Pons (tissue), 1 donor: Measurements from ENCODE around the gene ZNF320.
"Not testable (repeated sequence)": the region's sequence is repeated elsewhere in the genome, so short reads cannot be mapped to it uniquely, and the experiment has no call there.

Experiments used
- DNase-seq: peaks from one replicate; pipeline ENCODE4 v3.0.0-alpha.2; 2016; ENCODE audit warnings: low spot score

Gene ZNF320

DNA sequence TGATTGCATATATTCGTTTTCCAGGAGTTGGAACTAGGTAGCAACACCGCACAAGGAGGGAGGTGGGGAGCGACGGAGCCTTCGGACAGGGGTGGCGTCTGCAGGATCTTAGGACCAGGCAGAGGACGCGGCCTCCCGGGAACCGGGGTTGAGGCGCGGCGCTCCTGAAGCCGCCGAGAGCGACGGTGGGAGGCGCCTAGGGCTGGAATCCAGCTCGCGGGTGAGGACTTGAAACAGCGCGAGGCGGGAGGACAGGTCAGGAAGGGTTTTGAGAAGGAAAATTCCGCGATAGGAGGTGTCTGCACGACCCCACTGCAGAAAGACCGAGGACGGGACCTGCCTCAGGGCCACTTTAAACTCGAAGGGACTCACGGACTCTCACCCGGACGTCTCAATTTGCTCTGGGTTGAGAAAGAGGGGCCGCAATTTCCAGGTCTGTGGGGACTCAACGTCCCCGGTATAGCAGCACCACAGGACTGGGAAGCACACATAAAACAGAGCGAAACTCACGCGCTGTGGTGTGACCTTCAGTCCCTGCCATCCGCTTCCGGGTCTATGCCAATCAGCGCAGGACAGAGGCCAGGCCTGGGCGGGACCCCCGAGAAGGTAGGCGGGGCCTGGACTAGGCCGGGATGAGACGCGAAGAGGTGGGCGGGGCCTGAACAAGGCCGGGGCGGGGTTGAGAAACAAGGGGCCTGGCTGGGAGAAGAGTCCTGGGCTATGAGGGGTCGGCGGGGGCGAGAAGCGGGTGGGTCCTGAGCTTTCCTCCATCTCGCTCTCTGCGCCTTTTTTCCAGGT lies at the start of gene ZNF320:
TSS of gene ZNF320 (minus strand) at position 498 of the 798 bp plus-strand sequence. CDS start 7,380 bp downstream, outside the sequence.
- peak; percentile 95 for DNase-seq

DNA sequence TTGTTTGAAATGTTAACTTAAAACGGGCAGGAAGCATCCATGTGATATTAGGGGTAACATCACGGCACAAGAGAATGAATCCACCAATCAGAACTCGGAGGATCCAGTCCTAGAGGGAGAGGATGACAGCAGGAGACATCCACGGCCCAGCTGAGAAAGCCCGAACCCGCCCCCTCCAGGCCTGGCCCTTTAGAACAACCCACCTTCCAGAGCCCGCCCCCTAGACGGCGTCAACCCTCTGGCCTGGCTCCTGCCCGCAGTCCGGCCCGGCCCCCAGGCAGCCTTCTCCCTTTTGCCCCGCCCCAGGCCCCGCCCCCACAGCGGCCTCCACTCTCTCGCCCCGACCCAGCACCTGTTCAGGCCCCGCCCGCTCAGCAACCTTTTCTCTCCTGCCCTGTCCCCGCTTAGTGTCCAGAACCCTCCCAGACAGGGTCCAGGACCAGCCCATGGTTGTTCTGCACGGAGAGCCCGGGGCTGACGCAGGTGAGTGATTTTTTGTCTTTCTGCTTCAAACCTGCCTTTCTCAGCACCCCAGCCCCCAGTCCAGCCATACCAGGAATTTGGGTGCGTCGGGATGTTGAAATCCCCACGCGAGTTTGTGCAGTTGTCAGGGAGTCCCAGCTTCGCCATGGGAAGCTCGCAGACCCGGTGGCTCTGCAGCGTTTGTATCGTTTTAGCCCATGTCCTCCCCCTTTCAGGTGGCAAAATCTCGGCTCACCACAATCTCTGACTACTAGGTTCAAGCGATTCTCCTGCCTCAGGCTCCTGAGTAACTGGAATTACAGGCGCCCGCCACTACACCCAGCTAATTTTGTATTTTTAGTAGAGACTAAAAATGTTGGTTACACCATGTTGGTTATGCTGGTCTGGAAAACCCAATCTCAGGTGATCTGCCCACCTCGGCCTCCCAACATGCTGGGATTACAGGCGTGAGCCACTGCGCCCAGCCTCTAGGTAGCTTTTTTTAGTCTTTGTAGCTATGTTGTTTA lies 49.2 kb upstream of the ZNF320 start:
- no peak for DNase-seq

DNA sequence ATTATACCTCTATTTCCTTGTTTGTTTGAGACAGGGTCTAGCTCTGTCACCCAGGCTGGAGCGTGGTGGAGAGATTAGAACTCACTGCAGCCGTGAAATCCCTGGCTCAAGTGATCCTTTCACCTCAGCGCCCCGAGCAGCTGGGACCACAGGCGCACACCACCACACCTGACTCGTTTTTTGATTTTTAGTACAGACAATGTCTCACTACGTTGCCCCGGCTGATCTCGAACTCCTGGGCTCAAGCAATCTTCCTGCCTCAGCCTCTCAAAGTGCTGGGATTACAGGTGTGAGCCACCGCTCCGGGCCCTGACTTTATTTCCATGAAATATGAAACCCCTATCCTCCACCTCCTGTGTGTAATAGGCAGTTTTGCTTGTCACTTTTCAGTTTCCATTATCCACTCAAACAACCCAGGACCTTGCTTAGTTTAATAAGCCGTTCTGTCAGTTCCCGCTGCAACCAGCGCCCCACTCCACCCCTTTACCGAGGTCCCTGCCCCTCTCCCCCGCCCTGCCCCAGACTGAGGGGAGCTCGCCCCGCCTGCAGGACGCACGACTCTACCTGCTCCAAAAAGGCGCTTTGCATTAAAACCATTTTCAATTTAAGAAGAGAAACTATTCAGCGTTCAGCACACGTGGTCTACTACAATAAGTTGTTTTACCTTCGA lies 48.4 kb upstream of the ZNF320 start:
- DNase-seq = no peak

DNA sequence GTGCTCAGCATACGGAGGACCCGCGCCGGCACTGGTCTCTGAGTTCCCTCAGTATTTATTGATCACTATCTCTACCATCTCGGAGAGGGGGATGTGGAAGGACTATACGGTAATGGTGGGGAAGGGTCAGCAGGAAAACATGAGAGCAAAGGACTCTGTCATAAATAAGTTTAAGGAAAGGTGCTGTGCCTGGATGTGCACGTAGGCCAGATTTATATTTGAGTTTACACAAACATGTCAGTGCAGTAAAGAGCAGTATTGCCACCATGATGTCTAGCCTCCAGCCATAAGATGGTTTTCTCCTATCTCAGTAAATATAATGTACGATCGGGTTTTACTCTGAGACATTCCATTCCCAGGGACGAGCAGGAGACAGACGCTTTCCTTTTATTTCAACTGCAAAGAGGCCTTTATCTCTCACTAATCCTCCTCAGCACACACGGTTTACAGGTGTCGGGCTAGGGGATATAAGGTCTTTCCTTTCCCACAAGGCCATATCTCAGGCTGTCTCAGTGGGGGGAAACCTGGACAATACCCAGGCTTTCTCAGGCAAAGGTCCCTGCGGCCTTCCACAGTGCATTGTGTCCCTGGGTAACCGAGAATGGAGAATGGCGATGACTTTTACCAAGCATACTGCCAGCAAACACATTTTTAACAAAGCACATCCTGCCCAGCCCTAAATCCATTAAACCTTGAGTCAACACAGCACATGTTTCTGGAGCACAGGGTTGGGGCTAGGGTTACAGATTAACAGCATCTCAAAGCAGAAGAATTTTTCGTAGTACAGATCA lies 47.5 kb upstream of the ZNF320 start:
- not testable (repeated sequence) for DNase-seq

DNA sequence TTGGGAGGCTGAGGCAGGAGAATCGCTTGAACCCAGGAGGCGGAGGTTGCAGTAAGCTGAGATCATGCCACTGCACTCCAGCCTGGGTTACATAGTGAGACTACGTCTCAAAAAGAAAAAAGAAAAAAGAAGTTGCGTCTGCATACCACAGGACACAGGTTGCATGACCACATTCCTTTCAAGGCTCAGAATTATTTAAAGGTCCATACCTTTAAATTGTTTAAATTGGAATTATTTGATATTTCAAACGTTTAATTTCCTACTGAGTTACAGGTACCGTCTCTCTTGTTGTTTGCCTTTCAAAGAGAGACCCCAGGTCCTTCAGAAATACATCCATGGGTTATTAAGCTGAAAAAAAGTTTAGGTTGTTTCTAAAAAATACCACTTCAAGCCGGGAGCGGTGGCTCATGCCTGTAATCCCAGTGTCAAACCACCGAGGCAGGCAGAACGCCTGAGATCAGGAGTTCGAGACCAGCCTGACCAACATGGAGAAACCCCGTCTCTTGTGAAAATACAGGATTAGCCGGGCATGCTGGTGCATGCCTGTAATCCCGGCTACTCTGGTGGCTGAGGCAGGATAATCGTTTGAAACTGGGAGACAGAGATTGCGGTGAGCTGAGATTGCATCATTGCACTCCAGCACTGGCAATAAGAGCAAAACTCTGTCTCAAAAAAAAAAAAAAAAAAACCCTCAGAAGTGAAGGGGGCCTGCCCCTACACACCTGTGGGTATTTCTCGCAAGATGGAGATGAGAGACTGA lies 46.6 kb upstream of the ZNF320 start:
- DNase-seq = no peak

GRCh38 chr19:52943134-52943883 lies 45.9 kb upstream of the ZNF320 start:
- no peak for DNase-seq

- peak; percentile 72 for DNase-seq
Measured at GRCh38 chr19:52942386-52943133, 45.1 kb upstream of the ZNF320 start.

GRCh38 chr19:52941941-52942385 lies 44.5 kb upstream of the ZNF320 start:
- no peak for DNase-seq

GRCh38 chr19:52941523-52941922 lies 44.1 kb upstream of the ZNF320 start:
- not testable (repeated sequence) for DNase-seq

GRCh38 chr19:52940905-52941304 lies 43.5 kb upstream of the ZNF320 start:
- not testable (repeated sequence) for DNase-seq

- no peak for DNase-seq
Measured at GRCh38 chr19:52938761-52939160, 41.3 kb upstream of the ZNF320 start.

DNA sequence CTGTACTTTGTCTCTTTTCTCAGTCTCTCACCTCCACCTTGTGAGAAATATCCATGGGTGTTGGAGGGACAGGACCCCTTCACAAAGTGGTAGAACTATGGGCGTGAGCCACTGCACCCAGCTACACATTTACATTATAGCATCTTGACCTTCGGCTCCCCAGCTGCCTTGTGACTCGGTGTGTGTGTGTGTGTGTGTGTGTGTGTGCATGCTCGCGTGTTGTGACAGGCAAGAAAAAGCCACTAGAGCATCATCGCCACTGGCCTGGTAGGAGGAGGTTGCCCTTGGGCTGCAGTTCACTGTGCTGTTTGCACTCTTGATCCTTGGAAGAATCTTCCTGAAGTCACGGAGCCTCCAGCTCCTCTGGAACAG lies 39.5 kb upstream of the ZNF320 start:
- DNase-seq = no peak

- DNase-seq = peak; percentile 30
Measured at GRCh38 chr19:52936151-52936953, 38.9 kb upstream of the ZNF320 start.

- no peak for DNase-seq
Measured at GRCh38 chr19:52935434-52935833, 38.0 kb upstream of the ZNF320 start.

GRCh38 chr19:52924641-52925040 lies 27.2 kb upstream of the ZNF320 start:
- DNase-seq = not testable (repeated sequence)

- DNase-seq = peak; percentile 44
Measured at GRCh38 chr19:52923778-52924593, 26.6 kb upstream of the ZNF320 start.
